Trophoblast cell (in vitro differentiated cells and primary cell): ENCODE results near the gene TGIF2.

Experiments
- DNase-seq, 2 donors: peaks; one replicate each; pipeline ENCODE4 v3.0.0-alpha.2; 2016
- H2AFZ ChIP-seq: 2 replicates; pipeline ENCODE4 v1.6.1; 2013; ENCODE audit warnings: low read length, moderate library complexity, mild to moderate bottlenecking; ENCODE audit not compliant: insufficient read depth, poor library complexity
- H2AK5ac ChIP-seq: 2 replicates; pipeline ENCODE4 v1.6.1; 2013; ENCODE audit warnings: mild to moderate bottlenecking, low read length
- H2BK120ac ChIP-seq: 2 replicates; pipeline ENCODE4 v1.6.1; 2013; ENCODE audit warnings: low read length, mild to moderate bottlenecking, moderate library complexity; ENCODE audit not compliant: insufficient read depth, poor library complexity
- H2BK12ac ChIP-seq: 2 replicates; pipeline ENCODE4 v1.6.1; 2013; ENCODE audit warnings: mild to moderate bottlenecking, low read length, moderate library complexity
- H2BK5ac ChIP-seq: 2 replicates; pipeline ENCODE4 v1.6.1; 2013; ENCODE audit warnings: low read length, low read depth, moderate library complexity, mild to moderate bottlenecking; ENCODE audit not compliant: poor library complexity
- H3K14ac ChIP-seq: 2 replicates; pipeline ENCODE4 v1.6.1; 2013; ENCODE audit warnings: mild to moderate bottlenecking, low read length
- H3K18ac ChIP-seq: 2 replicates; pipeline ENCODE4 v1.6.1; 2013; ENCODE audit warnings: mild to moderate bottlenecking, low read length
- H3K23ac ChIP-seq: 2 replicates; pipeline ENCODE4 v1.6.1; 2013; ENCODE audit warnings: low read length
- H3K27ac ChIP-seq: 2 replicates; pipeline ENCODE4 v1.5.1; 2013; ENCODE audit warnings: low read depth, mild to moderate bottlenecking, inconsistent platforms, low read length, moderate library complexity
- H3K27me3 ChIP-seq: 2 replicates; pipeline ENCODE4 v1.6.1; 2013; ENCODE audit warnings: inconsistent platforms, mild to moderate bottlenecking, low read length, moderate library complexity; ENCODE audit not compliant: insufficient read depth
- H3K36me3 ChIP-seq, 2 experiments: 1 replicate in 1 of 2; 2 replicates in 1 of 2; pipeline ENCODE4 v1.6.1; 2013; ENCODE audit warnings: low read length in 2 of 2, mild to moderate bottlenecking in 2 of 2, moderate library complexity in 1 of 2; ENCODE audit not compliant: insufficient read depth in 2 of 2, control insufficient read depth in 1 of 2
- H3K4ac ChIP-seq: 2 replicates; pipeline ENCODE4 v1.6.1; 2013; ENCODE audit warnings: low read depth, mild to moderate bottlenecking, low read length, moderate library complexity
- H3K4me1 ChIP-seq, 2 experiments: 1 replicate in 1 of 2; 2 replicates in 1 of 2; pipeline ENCODE4 v1.6.1; 2013; ENCODE audit warnings: low read length in 2 of 2, mild to moderate bottlenecking in 2 of 2, moderate library complexity in 1 of 2; ENCODE audit not compliant: insufficient read depth in 2 of 2, control insufficient read depth in 1 of 2
- H3K4me2 ChIP-seq: 2 replicates; pipeline ENCODE4 v1.6.1; 2013; ENCODE audit warnings: inconsistent platforms, mild to moderate bottlenecking, low read length, moderate library complexity
- H3K4me3 ChIP-seq: 2 replicates; pipeline ENCODE4 v1.5.1; 2013; ENCODE audit warnings: mild to moderate bottlenecking, low read depth, low read length, inconsistent platforms
- H3K79me1 ChIP-seq: one replicate; pipeline ENCODE4 v1.6.1; 2013; ENCODE audit warnings: low read length
- H3K79me2 ChIP-seq: 2 replicates; pipeline ENCODE4 v1.6.1; 2013; ENCODE audit warnings: low read length, mild to moderate bottlenecking; ENCODE audit not compliant: control insufficient read depth, insufficient read depth, poor library complexity
- H3K9ac ChIP-seq: 2 replicates; pipeline ENCODE4 v1.6.1; 2013; ENCODE audit warnings: mild to moderate bottlenecking, low read length
- H3K9me3 ChIP-seq: 2 replicates; pipeline ENCODE4 v1.6.1; 2013; ENCODE audit warnings: low read depth, mild to moderate bottlenecking, control low read depth, inconsistent platforms, low read length; ENCODE audit not compliant: insufficient read depth
- H4K12ac ChIP-seq: 2 replicates; pipeline ENCODE4 v1.6.1; 2013; ENCODE audit warnings: low read depth, mild to moderate bottlenecking, low read length, moderate library complexity
- H4K8ac ChIP-seq: 2 replicates; pipeline ENCODE4 v1.6.1; 2013; ENCODE audit warnings: low read depth, mild to moderate bottlenecking, low read length, moderate library complexity
- H4K91ac ChIP-seq: one replicate; pipeline ENCODE4 v1.6.1; 2013; ENCODE audit warnings: low read depth, mild to moderate bottlenecking, low read length, moderate library complexity
- WGBS: extraction: QIAGEN DNeasy Blood & Tissue Kit; methylation state at CpG from one replicate; pipeline ENCODE4 v1.1.7; 2013; ENCODE audit warnings: missing lambda C conversion rate; ENCODE audit not compliant: insufficient read length, insufficient coverage; ENCODE audit errors: extremely low coverage; 5-methylcytosine and 5-hydroxymethylcytosine counted together

Gene TGIF2

DNA sequence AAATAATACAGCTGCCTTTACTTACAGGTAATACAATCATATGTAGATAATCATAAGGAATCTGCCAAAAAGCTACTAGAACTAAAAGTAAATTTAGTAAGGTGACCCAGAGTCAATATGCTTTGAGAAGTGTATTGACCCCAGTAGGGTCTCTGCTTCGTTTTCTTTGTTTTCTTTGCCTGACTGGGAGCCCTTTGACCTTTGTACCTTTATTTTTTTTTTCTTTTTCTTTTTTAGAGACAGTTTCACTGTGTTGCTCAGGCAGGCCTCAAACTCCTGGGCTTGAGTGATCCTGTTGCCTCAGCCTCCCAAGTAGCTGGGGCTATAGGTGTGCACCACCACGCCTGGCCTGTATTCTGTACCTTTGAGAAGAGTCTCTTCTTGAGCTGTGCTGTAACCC is 50.0 kb downstream of the TGIF2 start:
- no CpG with 5 or more reads among the region's 2 CpGs for WGBS
- H3K23ac ChIP-seq, result no peak overlapping the region

GRCh38 chr20:36624068-36624943 is 50.9 kb downstream of the TGIF2 start:
- peaks cover 0 to 4% of the 10 kb centered on the region in 2 experiments for H3K4me1 ChIP-seq
- WGBS, result no CpG with 5 or more reads among the region's 14 CpGs

More for the DNA sequence above, 50.0 kb downstream of the TGIF2 start:
- H3K79me1 ChIP-seq, result no peaks in the 10 kb centered on the region
- no peaks in the 10 kb centered on the region for H3K9me3 ChIP-seq
- H2AFZ ChIP-seq, result no peak overlapping the region
- H3K4me1 ChIP-seq, result peaks cover 0 to 4% of the 10 kb centered on the region in 2 experiments
- no peak overlapping the region for H3K4ac ChIP-seq
- no peak overlapping the region for H3K4me2 ChIP-seq
- H3K79me2 ChIP-seq, result no peaks in the 10 kb centered on the region
- H3K27ac ChIP-seq, result no peak overlapping the region
- no peak overlapping the region for H3K9ac ChIP-seq
- no peak overlapping the region for H3K4me3 ChIP-seq
- no peak for DNase-seq
- H2BK120ac ChIP-seq, result no peak overlapping the region
- no peak overlapping the region for H2AK5ac ChIP-seq
- H2BK12ac ChIP-seq, result no peak overlapping the region
- H3K27me3 ChIP-seq, result no peaks in the 10 kb centered on the region
- no peaks in the 10 kb centered on the region for H3K36me3 ChIP-seq
- no peak overlapping the region for H4K8ac ChIP-seq
- H3K18ac ChIP-seq, result no peak overlapping the region
- no peak overlapping the region for H4K91ac ChIP-seq
- H3K14ac ChIP-seq, result no peak overlapping the region
- no peak overlapping the region for H4K12ac ChIP-seq
- no peak overlapping the region for H2BK5ac ChIP-seq

GRCh38 chr20:36624944-36625324 is 51.5 kb downstream of the TGIF2 start:
- no peak overlapping the region for H2BK12ac ChIP-seq
- no peak overlapping the region for H2AK5ac ChIP-seq
- H2AFZ ChIP-seq, result no peak overlapping the region

More at GRCh38 chr20:36624068-36624943, 50.9 kb downstream of the TGIF2 start:
- no peaks in the 10 kb centered on the region for H3K36me3 ChIP-seq
- H3K4me2 ChIP-seq, result no peak overlapping the region
- no peak overlapping the region for H3K18ac ChIP-seq
- H2BK120ac ChIP-seq, result no peak overlapping the region
- no peak overlapping the region for H2AK5ac ChIP-seq
- H3K9me3 ChIP-seq, result no peaks in the 10 kb centered on the region
- H2BK12ac ChIP-seq, result no peak overlapping the region
- no peaks in the 10 kb centered on the region for H3K27me3 ChIP-seq
- H3K23ac ChIP-seq, result no peak overlapping the region
- peak overlapping the region; percentile 23 for H2AFZ ChIP-seq
- no peak overlapping the region for H3K27ac ChIP-seq
- DNase-seq, result no peak
- H4K91ac ChIP-seq, result no peak overlapping the region
- H3K4ac ChIP-seq, result no peak overlapping the region
- H2BK5ac ChIP-seq, result no peak overlapping the region
- no peaks in the 10 kb centered on the region for H3K79me1 ChIP-seq
- peak overlapping the region; percentile 21 for H3K4me3 ChIP-seq
- no peak overlapping the region for H4K8ac ChIP-seq
- no peaks in the 10 kb centered on the region for H3K79me2 ChIP-seq
- no peak overlapping the region for H4K12ac ChIP-seq
- H3K14ac ChIP-seq, result no peak overlapping the region
- no peak overlapping the region for H3K9ac ChIP-seq

GRCh38 chr20:36628076-36628475 is 54.7 kb downstream of the TGIF2 start:
- Histone ChIP-seq H3K23ac (no peak overlapping the region), H4K8ac (no peak overlapping the region), H3K14ac (no peak overlapping the region), H3K79me2 (no peaks in the 10 kb centered on the region), H4K91ac (no peak overlapping the region), H3K9me3 (no peaks in the 10 kb centered on the region), H3K9ac (no peak overlapping the region), H3K4me2 (no peak overlapping the region), H3K4me3 (no peak overlapping the region), H3K36me3 (no peaks in the 10 kb centered on the region), H3K4me1 (peaks cover 0 to 4% of the 10 kb centered on the region in 2 experiments), H3K27me3 (no peaks in the 10 kb centered on the region), H3K27ac (no peak overlapping the region), H2BK12ac (no peak overlapping the region), H3K4ac (no peak overlapping the region), H4K12ac (no peak overlapping the region), H3K79me1 (no peaks in the 10 kb centered on the region), H3K18ac (no peak overlapping the region), H2BK120ac (no peak overlapping the region), H2BK5ac (no peak overlapping the region), H2AK5ac (no peak overlapping the region), H2AFZ (no peak overlapping the region)
- no CpG with 5 or more reads among the region's 7 CpGs for WGBS
- no peak for DNase-seq

More at GRCh38 chr20:36624944-36625324, 51.5 kb downstream of the TGIF2 start:
- Histone ChIP-seq H3K27ac (no peak overlapping the region), H3K14ac (no peak overlapping the region), H3K4ac (no peak overlapping the region), H3K4me3 (peak overlapping the region; percentile 21), H3K23ac (no peak overlapping the region), H3K36me3 (no peaks in the 10 kb centered on the region), H2BK120ac (no peak overlapping the region), H4K91ac (no peak overlapping the region), H2BK5ac (no peak overlapping the region), H3K9me3 (no peaks in the 10 kb centered on the region), H3K27me3 (no peaks in the 10 kb centered on the region), H3K9ac (no peak overlapping the region), H3K79me1 (no peaks in the 10 kb centered on the region), H3K18ac (no peak overlapping the region), H3K79me2 (no peaks in the 10 kb centered on the region), H4K12ac (no peak overlapping the region), H3K4me2 (no peak overlapping the region), H3K4me1 (peaks cover 0 to 4% of the 10 kb centered on the region in 2 experiments), H4K8ac (no peak overlapping the region)
- no CpG with 5 or more reads among the region's 2 CpGs for whole genome bisulfite sequencing
- no peak for DNase-seq
